ENCODE data around the gene HOXD9.

HOXD9 gene

DNA sequence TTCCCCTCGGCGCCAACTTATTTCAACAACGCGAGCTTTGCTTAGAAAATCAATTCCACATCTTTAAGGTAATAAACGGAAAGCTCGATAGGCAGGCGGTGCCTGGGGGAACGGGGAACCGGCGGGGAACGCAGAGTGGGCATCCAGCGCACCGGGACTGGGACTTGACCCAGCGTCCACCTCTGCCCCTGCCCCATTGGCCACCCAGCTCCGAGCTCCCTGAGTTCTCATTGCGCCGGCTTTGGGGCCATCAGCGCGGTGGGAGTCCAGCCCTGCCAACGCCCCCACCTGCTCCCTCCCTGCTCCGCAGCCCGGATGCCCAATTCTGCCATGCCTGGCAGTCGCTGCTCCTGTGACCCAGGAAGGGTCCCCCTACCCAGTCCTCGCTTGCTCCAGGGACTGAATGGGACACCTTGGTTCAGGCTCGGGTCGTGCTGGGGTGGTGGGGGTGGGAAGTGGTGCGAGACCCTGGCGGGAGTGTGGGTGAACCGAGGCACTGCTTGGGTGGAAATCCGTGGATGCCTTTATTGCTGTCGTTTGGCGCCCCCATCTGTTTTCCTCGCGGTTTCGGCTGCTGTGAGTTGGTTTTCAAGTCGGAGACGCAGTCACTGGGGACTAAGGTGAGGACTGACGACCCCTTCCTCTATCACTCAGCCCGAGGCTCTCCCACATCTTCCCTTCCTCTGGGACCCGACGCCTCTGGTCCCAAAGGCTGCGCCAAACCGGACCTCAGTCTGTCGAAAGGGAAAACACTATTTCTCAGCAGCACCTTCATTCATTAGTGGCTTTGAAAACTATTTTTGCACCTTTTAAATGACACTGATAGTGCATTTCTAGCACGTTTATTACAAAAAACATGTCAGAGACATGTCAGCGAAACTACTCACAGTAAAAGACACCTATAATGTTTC, 36.4 kb upstream of the HOXD9 start:
- DNase-seq, result peak; percentile 67

DNA sequence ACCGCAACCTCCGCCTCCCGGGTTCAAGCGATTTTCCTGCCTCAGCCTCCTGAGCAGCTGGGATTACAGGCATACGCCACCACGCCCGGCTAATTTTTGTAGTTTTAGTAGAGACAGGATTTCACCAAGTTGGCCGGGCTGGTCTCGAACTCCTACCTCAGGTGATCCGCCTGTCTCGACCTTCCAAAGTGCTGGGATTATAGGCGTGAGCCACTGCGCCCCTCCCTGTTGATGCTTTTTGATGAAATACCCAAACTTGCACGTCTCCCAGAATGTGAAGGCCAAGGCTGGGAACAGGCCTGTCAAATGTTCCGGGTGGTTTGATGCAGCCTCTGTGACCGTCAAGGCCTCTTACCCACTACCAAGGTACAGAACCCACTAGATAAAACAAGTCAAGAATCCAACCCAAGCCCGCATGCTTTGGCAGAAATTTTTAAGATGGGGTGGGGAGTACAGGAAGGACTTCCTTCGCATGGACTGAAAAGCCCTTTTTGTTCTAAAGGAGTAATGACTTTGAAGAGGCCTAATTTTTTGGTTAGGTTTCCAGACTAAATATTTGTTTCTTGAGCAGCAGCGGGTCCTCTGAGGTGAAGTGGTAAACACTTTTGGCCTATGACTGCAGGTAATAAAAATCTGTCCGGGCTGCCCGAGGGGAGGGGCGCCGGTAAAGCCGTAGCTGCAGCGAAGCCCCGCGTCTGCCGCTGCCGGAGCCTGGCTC, 35.0 kb upstream of the HOXD9 start:
- DNase-seq, result no peak

GRCh38 chr2:176088048-176088936, 34.2 kb upstream of the HOXD9 start:
- DNase-seq, result peak; percentile 62

DNA sequence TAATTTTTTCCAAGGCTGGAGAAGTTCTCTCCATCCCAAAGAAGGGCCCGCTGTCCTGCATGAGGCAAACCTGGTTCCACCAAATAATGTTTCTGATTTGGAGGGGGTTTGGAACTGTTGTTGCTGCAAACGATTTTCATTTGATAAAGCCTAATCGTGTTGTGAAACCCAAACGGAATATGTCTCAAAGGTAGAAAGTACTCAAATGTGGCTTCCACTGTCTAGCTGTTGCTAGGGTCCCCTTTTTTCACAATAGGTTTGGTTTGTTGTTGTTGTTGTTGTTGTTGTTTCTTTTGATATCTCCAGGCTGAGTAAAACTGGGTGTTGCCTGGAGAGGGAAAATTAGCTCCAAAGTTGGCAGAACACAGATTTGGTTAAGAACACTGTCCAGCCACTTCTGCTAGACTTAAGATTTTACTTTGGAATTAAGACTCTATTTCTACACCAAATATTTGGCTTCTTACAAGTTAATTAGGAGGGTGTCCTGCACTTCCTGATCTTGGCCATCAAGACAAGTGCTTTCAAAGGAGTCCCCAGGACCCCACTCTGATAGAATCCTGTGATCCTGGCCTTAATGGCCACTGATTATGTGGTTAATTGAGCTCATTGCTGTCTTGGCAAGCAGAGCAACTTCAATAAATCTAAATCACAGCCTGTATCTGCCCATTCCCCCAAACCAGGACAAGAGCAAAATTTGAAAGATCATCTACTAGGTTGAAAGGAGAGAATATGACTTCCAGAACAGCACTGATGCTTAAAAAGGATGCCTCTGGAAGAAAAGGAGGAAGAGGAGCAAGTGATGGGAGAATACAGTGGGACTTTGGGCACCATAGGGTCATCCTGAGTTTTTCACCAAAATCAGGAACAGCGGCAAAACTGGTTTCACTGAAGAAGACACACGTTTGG, 33.3 kb upstream of the HOXD9 start:
- no peak for DNase-seq

DNA sequence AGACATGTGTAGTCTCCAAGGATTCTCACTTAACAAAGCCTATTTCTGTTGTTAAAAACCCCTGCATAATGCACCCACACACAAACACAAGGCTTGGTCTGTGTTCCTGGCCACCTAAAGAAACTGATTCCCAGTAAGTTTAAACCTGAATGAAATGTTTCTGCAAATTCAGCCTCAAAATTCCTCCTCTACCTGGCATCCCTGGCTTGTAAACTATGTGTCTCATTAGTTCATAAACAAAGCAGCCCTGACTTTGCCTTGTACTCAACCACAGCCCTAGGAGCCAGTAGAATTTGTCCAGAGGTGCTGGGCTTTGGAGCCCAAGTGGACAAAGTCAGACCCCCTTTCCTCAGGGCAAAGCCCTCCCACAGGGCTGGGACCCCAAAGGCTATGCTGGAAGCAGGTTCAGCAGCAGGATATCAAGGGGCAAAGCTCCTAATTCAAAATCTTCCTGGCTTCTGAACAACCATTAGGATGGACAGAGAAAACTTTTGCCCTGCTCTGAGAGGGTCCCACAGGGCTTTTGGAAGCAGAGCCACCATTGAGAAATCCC, 32.6 kb upstream of the HOXD9 start:
- DNase-seq, result no peak

GRCh38 chr2:176090862-176091261, 31.7 kb upstream of the HOXD9 start:
- no peak for DNase-seq

DNA sequence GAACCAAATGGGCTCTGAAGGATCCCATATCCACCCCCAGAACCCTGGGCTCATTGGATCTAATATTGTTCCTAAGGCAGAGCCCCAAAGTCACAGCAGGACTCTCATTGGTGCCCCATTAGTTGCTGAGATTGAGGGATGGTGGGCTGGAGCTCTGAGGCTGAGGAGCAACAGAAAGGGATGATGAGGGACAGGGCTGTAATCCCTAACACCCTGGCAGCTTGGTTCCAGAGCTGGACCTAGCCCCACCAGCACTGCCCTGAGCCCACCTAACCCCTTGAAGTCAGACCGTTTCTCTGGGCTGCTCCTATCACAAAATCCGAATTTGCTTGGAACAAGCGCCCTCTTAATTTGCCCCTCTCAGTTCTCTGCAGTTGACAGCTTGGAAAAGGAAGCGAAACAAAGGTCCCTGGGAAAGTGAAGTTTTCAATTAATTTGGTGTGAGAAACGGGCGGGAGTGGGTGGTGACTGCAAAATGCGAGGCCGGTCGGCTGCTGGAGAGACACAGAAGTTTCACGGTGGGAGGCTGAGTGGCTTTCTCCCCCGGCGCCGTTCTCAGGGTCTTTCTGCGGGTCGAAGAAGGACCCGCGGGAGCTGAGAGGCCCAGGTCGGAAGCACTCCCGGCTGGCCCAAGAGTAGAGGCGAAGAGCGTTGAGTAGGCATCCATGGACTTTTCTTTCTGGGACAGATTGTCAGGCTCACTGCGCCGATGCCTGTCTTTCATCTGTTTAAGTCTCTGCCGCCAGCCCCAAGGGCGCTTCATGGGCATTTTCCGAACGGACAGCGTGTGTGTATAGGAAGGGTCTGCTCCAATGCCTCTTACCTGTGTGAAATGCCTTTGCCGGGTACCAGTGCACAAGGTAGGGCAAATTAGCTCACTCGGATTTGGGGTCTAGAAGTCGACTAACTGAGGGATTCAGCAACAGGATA, 30.9 kb upstream of the HOXD9 start:
- DNase-seq, result no peak

DNA sequence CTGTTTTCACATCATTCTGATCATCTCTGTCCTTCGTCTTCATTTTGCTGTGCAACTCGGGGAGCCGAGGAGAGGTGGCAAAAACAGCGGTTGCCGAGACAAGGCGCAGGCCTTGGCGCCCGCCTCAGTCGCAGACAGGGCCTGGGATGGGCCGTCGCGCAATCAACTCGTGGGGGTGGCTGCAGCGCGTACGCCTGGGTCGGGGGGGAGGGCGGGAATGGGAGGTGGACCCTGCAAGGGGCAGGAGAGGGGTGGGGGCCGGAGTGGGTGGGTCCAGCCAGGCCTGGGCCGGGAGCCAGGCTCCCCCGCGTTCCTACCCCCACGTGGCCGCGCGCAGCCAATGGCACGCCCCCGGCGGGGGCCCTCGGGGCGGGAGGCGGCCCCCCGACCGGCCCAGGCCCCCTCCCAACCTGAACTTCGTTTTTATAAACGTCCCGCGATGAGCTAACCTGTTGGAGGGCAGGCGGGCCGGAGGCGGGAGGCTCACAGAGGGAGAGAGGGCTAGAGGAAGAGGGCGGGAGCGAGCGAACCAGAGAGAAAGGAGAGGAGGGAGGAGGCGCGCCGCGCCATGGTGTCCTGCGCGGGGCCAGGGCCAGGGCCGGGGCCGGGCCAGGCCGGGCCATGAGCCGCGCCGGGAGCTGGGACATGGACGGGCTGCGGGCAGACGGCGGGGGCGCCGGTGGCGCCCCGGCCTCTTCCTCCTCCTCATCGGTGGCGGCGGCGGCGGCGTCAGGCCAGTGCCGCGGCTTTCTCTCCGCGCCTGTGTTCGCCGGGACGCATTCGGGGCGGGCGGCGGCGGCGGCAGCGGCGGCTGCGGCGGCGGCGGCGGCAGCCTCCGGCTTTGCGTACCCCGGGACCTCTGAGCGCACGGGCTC, 30.0 kb upstream of the HOXD9 start, which contains the start of gene HOXD13:
Gene HOXD13 (plus strand): TSS at position 452 of the 875 bp plus-strand sequence. CDS start 170 bp downstream, at position 622.
- peak; percentile 38 for DNase-seq

GRCh38 chr2:176093145-176093897, 29.2 kb upstream of the HOXD9 start:
- no peak for DNase-seq

DNA sequence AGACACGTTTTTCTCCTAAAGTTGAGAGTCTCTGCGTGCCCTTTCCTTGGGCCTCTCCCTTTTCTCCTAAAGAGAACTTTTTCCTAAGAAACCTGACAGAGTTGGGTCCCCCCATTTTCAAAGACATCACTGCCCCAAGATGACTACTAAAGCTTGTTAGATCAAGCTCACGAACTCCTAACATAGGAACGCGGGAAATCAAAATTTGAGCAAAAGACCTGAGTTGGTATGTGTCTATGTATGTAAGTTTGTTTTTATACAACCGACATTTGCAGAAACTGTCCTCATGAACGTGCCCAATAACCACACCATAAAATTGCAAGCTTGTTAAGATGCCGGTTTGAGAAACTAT, 28.6 kb upstream of the HOXD9 start:
- DNase-seq, result no peak

GRCh38 chr2:176094349-176094748, 28.2 kb upstream of the HOXD9 start:
- DNase-seq, result no peak

DNA sequence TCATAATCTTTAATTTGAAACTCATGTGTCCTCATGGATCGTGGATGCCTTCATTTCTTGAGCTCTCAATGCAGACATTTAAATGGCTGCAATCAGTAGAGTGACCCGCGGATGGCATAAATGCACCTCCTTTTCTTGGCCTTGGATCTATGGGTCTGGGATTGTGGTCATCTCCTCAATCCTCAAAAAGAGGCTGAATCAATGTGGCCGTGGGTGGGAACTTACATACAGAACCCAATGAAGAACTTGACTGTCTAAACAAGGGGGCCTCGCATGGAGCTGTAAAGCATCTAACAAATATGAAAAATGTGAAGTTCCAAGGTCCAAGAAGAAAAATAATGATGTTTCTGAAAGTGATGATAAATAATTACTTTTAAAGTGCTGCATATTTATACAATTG, 27.1 kb upstream of the HOXD9 start:
- DNase-seq, result no peak

- peak; percentile 24 for DNase-seq
Measured at GRCh38 chr2:176096243-176096985, 26.1 kb upstream of the HOXD9 start.

GRCh38 chr2:176096986-176097819, 25.3 kb upstream of the HOXD9 start:
- peak; percentile 88 for DNase-seq

DNA sequence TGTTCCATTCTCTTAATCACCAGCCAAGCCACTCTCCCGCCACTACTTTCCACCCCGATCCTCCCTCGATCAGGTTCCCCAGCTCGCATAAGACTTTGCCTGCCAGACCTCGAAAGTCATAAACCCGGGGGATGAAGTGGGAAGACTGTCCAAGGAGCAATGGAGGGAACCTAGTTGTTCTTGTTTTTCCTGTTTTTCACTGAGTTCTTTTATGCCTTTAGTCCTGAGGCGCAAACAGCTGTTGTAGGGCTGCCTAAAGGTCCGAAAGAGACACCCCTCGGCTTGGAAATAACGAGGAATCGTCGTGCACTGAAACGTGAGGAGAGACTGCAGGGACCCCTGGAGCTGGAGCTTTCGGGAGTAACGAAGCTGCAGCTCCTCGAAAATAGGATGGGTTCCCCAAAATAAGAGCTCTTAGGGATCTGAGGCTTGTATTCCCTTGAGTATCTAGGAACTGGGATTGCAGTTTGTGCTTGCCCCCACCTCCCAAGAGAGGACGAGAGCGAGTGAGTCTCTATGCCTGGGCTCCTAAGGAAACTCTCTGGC, 24.6 kb upstream of the HOXD9 start:
- peak; percentile 61 for DNase-seq

- DNase-seq, result peak; percentile 47
Measured at GRCh38 chr2:176098366-176099158, 24.0 kb upstream of the HOXD9 start.
